PC-9 (cell line): ENCODE data around the gene MSI2. TPM values are rescaled to one million over a fixed set of nuclear protein-coding genes. Genes with fewer than 3 reads are reported as not detected.

Experiments used
- BruUV-seq: library from RNA; stranded (reverse); fragments of 400-500 nt; replicated peaks from 2 replicates; lab custom pipeline; 2021; lab: Mats Ljungman, UMichigan
- CTCF ChIA-PET: fragments of 300-600 bp; sonication (Branson Sonifier 250); formaldehyde crosslinking; loops from one replicate; lab custom pipeline; 2022; ENCODE audit warnings: antibody characterized with exemption; lab: Charles Lee
- POLR2A ChIA-PET: fragments of 300-600 bp; sonication (Branson Sonifier 250); formaldehyde crosslinking; loops from one replicate; lab custom pipeline; 2022; ENCODE audit warnings: antibody characterized with exemption; ENCODE audit not compliant: unreplicated experiment; lab: Charles Lee
- DNase-seq, 2 experiments: peaks; one replicate each; pipeline versions ENCODE4 v3.0.0 to v3.0.0-alpha.2; 2015 to 2022; ENCODE audit warnings: mixed read lengths in 1 of 2
- H2AFZ ChIP-seq: fragments of 200-600 bp; sonication (generic); 2 replicates; pipeline ENCODE4 v1.8.1; 2017; ENCODE audit warnings: antibody characterized with exemption
- H3F3A ChIP-seq: fragments of 200-600 bp; sonication (generic); 2 replicates; pipeline ENCODE4 v1.8.1; 2017; ENCODE audit warnings: antibody characterized with exemption, mild to moderate bottlenecking, low read depth; ENCODE audit not compliant: insufficient read depth
- H3K27ac ChIP-seq: fragments of 200-600 bp; sonication (generic); 2 replicates; pipeline ENCODE4 v1.6.1; 2016; ENCODE audit warnings: mixed run types
- H3K27me3 ChIP-seq: fragments of 200-600 bp; sonication (generic); 2 replicates; pipeline ENCODE4 v1.6.1; 2016; ENCODE audit warnings: low read depth, mixed run types; ENCODE audit not compliant: insufficient read depth
- H3K36me3 ChIP-seq: fragments of 200-600 bp; sonication (generic); 2 replicates; pipeline ENCODE4 v1.6.1; 2016; ENCODE audit warnings: low read depth, mixed run types
- H3K4me1 ChIP-seq: fragments of 200-600 bp; sonication (generic); replicated peaks from 2 replicates; pipeline ENCODE4 v1.6.1; 2016; ENCODE audit warnings: mixed run types; ENCODE audit not compliant: insufficient read depth
- H3K4me2 ChIP-seq: fragments of 200-600 bp; sonication (generic); 2 replicates; pipeline ENCODE4 v1.6.1; 2017; ENCODE audit warnings: mixed run types
- H3K4me3 ChIP-seq: fragments of 200-600 bp; sonication (generic); 2 replicates; pipeline ENCODE4 v1.6.1; 2016; ENCODE audit warnings: mixed run types
- H3K79me2 ChIP-seq: fragments of 200-600 bp; sonication (generic); 2 replicates; pipeline ENCODE4 v1.6.1; 2017; ENCODE audit warnings: low read depth, mixed run types
- H3K9me2 ChIP-seq: fragments of 200-600 bp; sonication (generic); 2 replicates; pipeline ENCODE4 v1.8.1; 2017; ENCODE audit warnings: mild to moderate bottlenecking; ENCODE audit not compliant: insufficient read depth
- H3K9me3 ChIP-seq: fragments of 200-600 bp; sonication (generic); 2 replicates; pipeline ENCODE4 v1.8.1; 2016; ENCODE audit warnings: low read depth; ENCODE audit not compliant: insufficient read depth
- H4K20me1 ChIP-seq: fragments of 200-600 bp; sonication (generic); 2 replicates; pipeline ENCODE4 v1.8.1; 2017; ENCODE audit not compliant: insufficient read depth
- CTCF ChIP-seq: fragments of 200-600 bp; sonication (generic); conservative IDR thresholded peaks from 2 replicates; pipeline ENCODE4 v1.6.1; 2017; ENCODE audit warnings: mixed run types, antibody characterized with exemption, mild to moderate bottlenecking, moderate library complexity
- EZH2 ChIP-seq: fragments of 200-600 bp; sonication (generic); IDR thresholded peaks from 2 replicates; pipeline ENCODE4 v1.8.0; 2017; ENCODE audit warnings: antibody characterized with exemption, low read depth
- intact Hi-C: fragments of 100-400 bp; cut with micrococcal nuclease; formaldehyde crosslinking; loops from one replicate; pipeline ENCODE4 v1.10.0; 2022; ENCODE audit not compliant: unreplicated experiment
- total RNA-seq: library from RNA; stranded (reverse); gene quantifications from 2 replicates; pipeline ENCODE4 v1.2.3, GENCODE V29; 2021

The MSI2 gene
- total RNA-seq, 1 experiment from 2014 or later, result 15.7 TPM

- intact Hi-C loops, result no loop called here
- H3K27me3 ChIP-seq, result peaks cover 31% of the 10 kb centered on the region
- no TSS peak for BruUV-seq
- H3K9me3 ChIP-seq, result no peaks in the 10 kb centered on the region; the same call in 1 of the 2 replicates
- H3K9me2 ChIP-seq, result no peaks in the 10 kb centered on the region
- no peaks in the 10 kb centered on the region for H3K36me3 ChIP-seq
- no peaks in the 10 kb centered on the region for H3K4me1 ChIP-seq
- POLR2A ChIA-PET, result no interaction called here
- no peak for TF ChIP-seq EZH2
- CTCF ChIA-PET, result no interaction called here
- H3F3A ChIP-seq, result no peaks in the 10 kb centered on the region
- DNase-seq, result no peak
- no peaks in the 10 kb centered on the region for H4K20me1 ChIP-seq
- no peak overlapping the region for H3K4me2 ChIP-seq
- no peak overlapping the region for H2AFZ ChIP-seq
- H3K27ac ChIP-seq, result no peak overlapping the region
- no peaks in the 10 kb centered on the region for H3K79me2 ChIP-seq
- no peak overlapping the region for H3K4me3 ChIP-seq
Observed at GRCh38 chr17:57225127-57225526, 31.2 kb upstream of the MSI2 start.

GRCh38 chr17:57226793-57227192, 29.5 kb upstream of the MSI2 start:
- Histone ChIP-seq H3K36me3 (no peaks in the 10 kb centered on the region), H3K9me3 (no peaks in the 10 kb centered on the region; the same call in 1 of the 2 replicates), H3F3A (no peaks in the 10 kb centered on the region), H3K4me2 (no peak overlapping the region), H3K27ac (no peak overlapping the region), H3K4me1 (no peaks in the 10 kb centered on the region), H3K27me3 (peaks cover 31% of the 10 kb centered on the region), H2AFZ (no peak overlapping the region), H3K9me2 (no peaks in the 10 kb centered on the region), H4K20me1 (no peaks in the 10 kb centered on the region), H3K4me3 (no peak overlapping the region), H3K79me2 (no peaks in the 10 kb centered on the region)
- no peak for DNase-seq
- ChIA-PET POLR2A (no interaction called here), CTCF (no interaction called here)
- TF ChIP-seq EZH2 (no peak), CTCF (no peak)
- BruUV-seq, result no TSS peak
- intact Hi-C loops, result no loop called here

DNA sequence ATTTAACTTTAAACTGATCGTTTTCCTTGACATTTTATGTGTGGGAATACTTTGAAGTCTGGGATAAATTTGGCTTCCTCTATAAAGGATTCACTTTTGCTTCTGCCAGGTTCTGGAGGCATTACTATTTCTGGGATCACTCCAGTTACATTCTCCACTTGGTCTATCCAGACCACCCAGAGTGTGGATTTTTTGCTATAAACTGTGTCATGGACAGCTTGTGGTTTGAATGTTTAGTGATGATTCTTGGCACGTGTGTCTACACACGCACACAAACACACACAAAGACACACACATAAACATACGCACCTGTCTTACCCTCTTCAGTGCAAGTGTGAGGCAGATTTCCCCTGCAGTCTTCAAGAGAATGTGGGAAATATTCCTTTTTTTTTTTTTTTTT, 27.4 kb upstream of the MSI2 start:
- Histone ChIP-seq H2AFZ (no peak overlapping the region), H3K4me2 (no peak overlapping the region), H4K20me1 (no peaks in the 10 kb centered on the region), H3K4me1 (no peaks in the 10 kb centered on the region), H3K9me3 (no peaks in the 10 kb centered on the region), H3K27ac (no peak overlapping the region), H3K36me3 (no peaks in the 10 kb centered on the region), H3K27me3 (peaks cover 27% of the 10 kb centered on the region), H3K79me2 (no peaks in the 10 kb centered on the region), H3F3A (no peaks in the 10 kb centered on the region), H3K9me2 (no peaks in the 10 kb centered on the region), H3K4me3 (no peak overlapping the region)
- ChIA-PET POLR2A (no interaction called here), CTCF (no interaction called here)
- TF ChIP-seq EZH2, result no peak
- no peak for TF ChIP-seq CTCF
- no TSS peak for BruUV-seq
- intact Hi-C loops, result no loop called here
- no peak for DNase-seq

- Histone ChIP-seq H3K4me3 (no peak overlapping the region), H3F3A (no peaks in the 10 kb centered on the region), H3K4me2 (no peak overlapping the region), H3K9me3 (no peaks in the 10 kb centered on the region), H3K79me2 (no peaks in the 10 kb centered on the region), H4K20me1 (no peaks in the 10 kb centered on the region; the same call in 1 of the 2 replicates), H3K27me3 (peaks cover 12% of the 10 kb centered on the region), H3K36me3 (no peaks in the 10 kb centered on the region), H3K4me1 (no peaks in the 10 kb centered on the region), H3K27ac (no peak overlapping the region), H2AFZ (no peak overlapping the region), H3K9me2 (no peaks in the 10 kb centered on the region)
- no peak for DNase-seq
- ChIA-PET POLR2A (no interaction called here), CTCF (no interaction called here)
- BruUV-seq, result no TSS peak
- intact Hi-C loops, result no loop called here
- TF ChIP-seq EZH2 (no peak), CTCF (no peak)
Observed at GRCh38 chr17:57234061-57234738, 22.1 kb upstream of the MSI2 start.
